CD4-positive, alpha-beta T cell treated with Interleukin-15 for 1 hour (primary cell): ENCODE measurements around the gene ANXA10.
A peak's percentile ranks its signal among the peaks of the same experiment; 100 is the strongest.
"Not testable (repeated sequence)": the region's sequence is repeated elsewhere in the genome, so short reads cannot be mapped to it uniquely, and the experiment has no call there.

Experiments used
- DNase-seq: peaks from one replicate; pipeline ENCODE4 v3.0.0-alpha.2; 2020

Gene ANXA10

GRCh38 chr4:168119890-168120289 is 27.6 kb downstream of the ANXA10 start:
- no peak for DNase-seq

- no peak for DNase-seq
Measured at GRCh38 chr4:168120811-168121210, 28.5 kb downstream of the ANXA10 start.

DNA sequence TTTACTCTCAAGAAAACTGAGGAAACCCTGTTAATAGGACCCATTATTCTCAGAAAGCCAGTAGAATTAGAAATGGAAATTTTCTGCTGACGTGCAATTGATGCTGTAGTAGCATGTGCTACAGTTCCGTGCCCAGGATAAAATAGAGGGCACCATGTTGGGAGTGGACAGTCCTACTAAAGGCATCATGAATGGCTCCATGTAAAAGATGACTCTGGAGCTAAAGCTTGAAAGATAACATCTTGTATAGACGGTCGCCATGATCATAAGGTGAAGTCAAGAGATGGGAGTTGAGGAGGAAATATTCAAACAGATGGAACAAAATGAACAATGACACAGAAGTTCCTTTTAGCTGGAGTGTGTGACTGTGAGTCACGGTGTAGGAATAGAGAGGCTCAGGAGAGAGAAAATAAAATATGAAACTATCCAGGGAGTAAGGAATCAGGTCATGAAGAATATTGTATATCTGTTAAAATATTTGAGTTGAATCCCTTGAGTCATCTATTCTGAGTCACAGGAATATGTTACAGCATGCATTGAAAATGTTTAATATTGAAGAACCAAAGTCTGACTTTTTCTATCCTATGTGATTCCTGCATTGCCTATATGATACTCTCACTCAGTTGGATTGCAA is 31.8 kb downstream of the ANXA10 start:
- no peak for DNase-seq

DNA sequence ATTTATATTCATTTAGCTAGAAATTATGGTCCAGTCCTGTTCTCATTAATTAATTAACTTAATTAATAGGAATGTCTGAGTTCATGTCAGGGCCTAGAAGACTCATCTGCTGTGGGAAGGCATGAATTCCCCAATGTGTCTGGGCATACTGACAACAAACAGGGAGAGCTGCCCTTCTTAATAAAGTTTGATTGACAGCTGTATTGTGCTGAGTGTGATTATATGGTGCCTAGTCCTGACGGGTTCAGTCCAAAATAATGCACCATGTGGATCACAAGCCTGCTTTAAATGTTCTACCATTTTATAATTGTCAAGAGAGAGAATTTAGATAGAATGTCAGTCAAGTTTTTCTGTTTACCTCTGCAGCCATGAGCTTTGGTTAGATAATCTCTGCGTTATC is 34.6 kb downstream of the ANXA10 start:
- DNase-seq, result no peak

- DNase-seq, result no peak
Measured at GRCh38 chr4:168128601-168129000, 36.3 kb downstream of the ANXA10 start.

GRCh38 chr4:168129046-168129772 is 36.9 kb downstream of the ANXA10 start:
- no peak for DNase-seq

- DNase-seq, result no peak
Measured at GRCh38 chr4:168129802-168130201, 37.5 kb downstream of the ANXA10 start.

DNA sequence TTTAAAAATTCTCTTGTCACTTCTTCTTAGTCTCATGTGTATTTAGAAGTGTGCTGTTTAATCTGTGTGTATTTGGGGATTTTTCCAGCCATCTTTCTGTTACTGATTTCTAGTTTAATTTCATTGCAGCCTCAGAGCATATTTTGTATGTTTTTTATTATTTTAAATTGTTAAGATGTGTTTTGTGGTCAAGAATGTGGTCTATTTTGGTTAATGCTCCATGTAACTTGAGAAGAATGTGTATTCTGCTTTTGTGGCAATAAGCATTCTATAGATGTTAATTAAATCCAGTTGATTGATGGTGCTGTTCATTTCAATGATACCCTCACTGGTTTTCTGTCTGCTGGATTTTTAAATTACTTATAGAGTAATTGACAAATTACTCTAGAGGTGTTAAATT is 38.9 kb downstream of the ANXA10 start:
- no peak for DNase-seq

DNA sequence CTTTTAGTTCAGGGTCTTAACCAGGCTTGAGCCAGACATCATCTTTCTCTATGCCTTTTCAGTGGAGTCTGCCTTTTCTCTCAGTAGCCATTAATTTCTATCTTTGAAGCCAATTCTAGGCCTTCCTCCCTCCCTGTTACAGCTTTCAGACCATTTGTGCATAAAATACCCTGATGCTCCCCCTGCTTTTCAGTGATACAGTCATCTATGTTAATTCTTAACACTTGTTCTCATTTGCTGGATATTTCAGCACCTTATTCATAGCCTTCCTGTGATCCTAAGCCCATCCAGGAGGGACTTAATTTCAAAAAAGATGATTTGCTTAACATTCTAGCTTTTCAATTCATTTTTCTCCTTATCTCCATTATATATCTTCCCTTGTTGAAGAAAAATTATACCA is 42.3 kb downstream of the ANXA10 start:
- DNase-seq, result no peak

GRCh38 chr4:168135860-168136259 is 43.5 kb downstream of the ANXA10 start:
- not testable (repeated sequence) for DNase-seq

GRCh38 chr4:168137695-168138094 is 45.4 kb downstream of the ANXA10 start:
- DNase-seq, result not testable (repeated sequence)

GRCh38 chr4:168138143-168138542 is 45.8 kb downstream of the ANXA10 start:
- no peak for DNase-seq

GRCh38 chr4:168139336-168139735 is 47.0 kb downstream of the ANXA10 start:
- no peak for DNase-seq

GRCh38 chr4:168141733-168142132 is 49.4 kb downstream of the ANXA10 start:
- DNase-seq, result no peak

DNA sequence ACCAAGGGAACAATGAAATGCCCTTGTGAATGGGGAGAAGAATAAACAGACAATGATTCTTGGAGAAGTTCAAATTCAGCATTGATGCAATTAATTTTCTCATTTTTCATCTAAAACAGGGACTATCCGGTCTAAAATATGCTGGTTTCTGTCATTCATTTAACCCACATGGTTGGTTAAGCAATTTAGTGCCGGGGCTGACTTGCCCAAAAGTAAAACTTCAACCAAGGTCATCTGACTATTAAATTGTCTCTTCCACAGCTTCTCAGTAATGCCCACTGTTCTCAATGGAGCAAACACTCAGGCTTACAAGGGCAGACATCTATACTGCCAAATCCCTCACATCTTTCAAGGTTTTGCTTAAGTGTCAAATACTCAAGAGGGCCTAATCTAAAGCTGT is 51.3 kb downstream of the ANXA10 start:
- no peak for DNase-seq

DNA sequence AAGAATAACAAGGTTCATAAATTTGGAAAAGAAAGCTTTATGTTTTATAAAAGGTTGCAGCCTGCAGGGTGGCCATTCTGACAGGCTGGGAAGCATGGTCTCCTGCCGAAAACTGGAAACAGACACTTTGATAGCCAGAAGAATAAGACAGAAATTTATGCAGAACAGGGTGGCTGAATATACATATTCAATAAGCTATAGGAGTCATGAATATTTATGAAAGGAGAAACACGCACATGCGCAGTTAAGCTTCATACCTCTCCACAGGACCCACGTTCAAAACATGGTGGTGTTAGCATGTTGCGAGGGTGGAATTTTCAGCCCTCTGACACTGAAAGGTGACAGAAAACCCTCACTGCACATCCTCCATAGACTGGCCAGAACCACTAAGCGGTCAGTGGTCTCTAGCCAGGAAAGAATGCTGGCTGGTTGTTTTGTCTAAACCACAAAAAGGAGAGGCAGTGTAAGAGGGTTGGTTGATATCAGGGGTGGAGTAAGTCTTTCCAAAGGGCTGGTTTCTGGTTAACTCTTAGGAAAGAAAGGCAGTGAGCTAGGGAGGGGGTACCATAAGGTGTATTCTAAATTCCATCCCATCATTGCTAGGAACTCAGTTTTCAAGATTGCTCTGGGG is 58.2 kb downstream of the ANXA10 start:
- no peak for DNase-seq

DNA sequence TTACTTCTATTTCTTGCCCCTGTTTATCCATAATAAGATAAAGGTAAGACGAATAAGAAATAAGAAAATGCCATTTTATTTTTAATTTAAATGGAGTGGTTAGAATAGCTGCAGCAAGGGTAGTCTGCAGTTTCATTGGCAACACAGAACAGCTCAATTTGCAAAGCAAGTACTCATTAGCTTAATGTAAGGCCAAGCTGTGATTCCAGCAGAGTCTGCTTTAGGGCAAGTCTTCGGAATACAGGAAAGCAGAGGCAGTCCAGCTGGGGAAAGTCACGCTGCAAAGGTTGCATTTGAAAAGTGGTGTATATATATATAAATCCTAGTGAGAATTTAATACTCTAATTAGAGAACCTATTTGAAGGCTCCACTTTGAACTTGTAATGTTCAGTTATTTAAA is 59.0 kb downstream of the ANXA10 start:
- no peak for DNase-seq

DNA sequence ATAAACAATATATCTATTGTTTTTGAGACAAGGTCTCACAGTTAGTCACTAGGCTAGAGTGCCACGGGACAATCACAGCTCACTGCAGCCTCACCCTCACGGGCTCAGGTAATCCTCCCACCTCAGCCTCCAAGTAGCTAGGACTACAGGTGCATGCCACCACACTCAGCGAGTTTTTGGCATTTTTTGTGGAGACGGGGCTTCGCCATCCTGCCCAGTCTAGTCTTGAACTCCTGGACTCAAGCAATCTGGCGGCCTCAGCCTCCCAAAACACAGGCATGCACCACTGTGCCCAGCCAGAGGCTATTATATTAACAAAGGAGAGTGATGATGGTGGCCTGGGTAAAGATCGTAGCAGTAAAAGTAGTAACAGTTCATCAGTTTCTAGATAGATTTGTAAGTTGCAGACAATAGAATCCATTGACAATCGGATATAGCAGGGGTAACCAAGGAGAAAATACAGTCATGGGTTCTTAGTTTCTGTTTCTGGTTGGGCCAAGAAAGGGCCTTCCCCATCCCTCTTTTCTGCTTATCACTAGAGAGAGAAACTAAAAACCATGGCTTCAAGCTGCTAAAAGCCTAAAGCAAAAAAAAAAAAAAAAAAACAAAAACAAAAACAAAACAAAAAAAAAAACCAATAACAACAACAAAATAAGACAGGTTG is 60.6 kb downstream of the ANXA10 start:
- no peak for DNase-seq

DNA sequence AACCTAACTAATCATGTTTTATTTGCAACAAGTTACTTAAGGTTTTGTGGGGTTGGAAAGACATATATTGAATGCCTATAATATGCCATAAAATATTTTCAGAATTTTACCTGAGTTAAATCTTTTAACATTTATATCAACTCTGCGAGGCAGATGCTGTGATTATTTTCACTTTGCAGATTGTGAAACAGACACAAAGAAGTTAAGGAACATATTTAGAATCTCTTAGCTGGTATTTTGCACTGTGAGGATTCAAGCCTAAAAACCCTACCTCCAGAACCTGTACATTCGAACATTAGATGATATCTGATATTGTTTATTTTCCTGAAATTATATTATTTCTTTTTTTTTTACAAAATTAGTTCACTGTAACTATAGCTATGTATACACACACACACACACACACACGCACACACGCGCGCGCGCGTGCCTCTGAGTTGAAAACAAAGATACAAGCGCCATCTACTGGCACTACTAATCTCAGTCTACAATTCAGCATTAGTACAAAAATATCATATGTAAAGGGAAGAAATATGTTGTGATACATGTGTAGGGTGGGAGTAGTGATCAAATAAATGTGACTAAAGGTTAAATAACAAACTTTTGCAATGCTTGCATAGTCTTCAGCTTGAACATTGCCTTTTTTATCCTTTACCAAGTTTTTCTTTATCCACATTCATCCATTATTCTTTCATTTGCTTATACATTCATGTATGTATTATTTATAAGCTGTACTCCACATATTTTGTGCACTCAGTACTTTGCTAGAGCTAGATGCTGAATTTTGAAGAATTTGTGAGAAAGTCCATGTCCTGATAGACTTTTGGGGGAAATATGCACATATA is 61.5 kb downstream of the ANXA10 start:
- DNase-seq, result peak; percentile 38

- DNase-seq, result no peak
Measured at GRCh38 chr4:168154546-168155277, 62.4 kb downstream of the ANXA10 start.

DNA sequence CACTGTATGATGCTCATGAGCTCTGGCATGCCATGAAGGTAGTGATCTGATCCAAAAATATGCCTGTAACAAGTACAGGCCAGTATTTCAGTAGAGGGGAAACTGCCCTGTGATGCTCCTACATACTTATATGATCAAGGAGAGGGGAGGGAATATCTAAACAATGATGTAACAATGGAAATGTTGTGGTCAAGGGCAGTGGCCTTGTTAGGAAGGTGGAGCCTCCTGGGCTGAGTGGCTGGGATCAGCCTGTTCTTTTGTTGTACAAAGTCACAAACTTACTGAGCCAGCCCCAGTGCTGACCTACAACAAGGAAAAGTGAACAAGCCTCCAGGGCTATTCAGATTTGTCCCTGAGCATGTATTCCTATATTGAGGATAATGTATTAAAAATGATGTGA is 70.3 kb downstream of the ANXA10 start:
- no peak for DNase-seq

DNA sequence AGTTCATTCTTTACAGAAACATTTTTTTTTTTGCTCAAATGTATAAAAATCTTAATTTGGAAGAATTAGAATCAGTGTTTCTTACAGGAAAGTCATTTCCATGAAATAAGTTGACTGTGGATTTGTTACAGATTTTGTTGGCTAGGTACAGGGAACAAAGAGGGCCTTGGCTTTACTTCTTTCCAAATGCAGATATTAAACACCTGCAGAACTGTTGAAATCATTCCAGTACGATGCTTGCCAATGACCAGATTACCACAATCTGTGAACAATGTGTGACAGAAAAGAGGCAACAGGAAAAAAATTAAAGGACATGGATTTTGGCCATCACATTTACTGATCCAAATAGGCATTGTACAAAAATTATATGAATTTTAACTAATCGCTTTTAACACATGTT is 70.8 kb downstream of the ANXA10 start:
- no peak for DNase-seq
